NB4 (cell line): ENCODE data around the gene ZNF544.
A peak's percentile ranks its signal among the peaks of the same experiment; 100 is the strongest.
"Not testable (repeated sequence)": the region's sequence is repeated elsewhere in the genome, so short reads cannot be mapped to it uniquely, and the experiment has no call there.

Experiments used
- DNase-seq: peaks from one replicate; pipeline ENCODE4 v3.0.0; 2010; ENCODE audit warnings: low read depth
- H3K4me3 ChIP-seq: one replicate; pipeline ENCODE4 v1.5.1; 2011; ENCODE audit warnings: mild to moderate bottlenecking, low read depth, low read length, moderate library complexity
- CTCF ChIP-seq: IDR thresholded peaks from one replicate; pipeline ENCODE4 v1.5.1; 2012; ENCODE audit warnings: low read depth, low read length
- MAX ChIP-seq: IDR thresholded peaks from 2 replicates; pipeline ENCODE4 v1.6.1; 2011; ENCODE audit warnings: low read depth, low read length
- MYC ChIP-seq: IDR thresholded peaks from 2 replicates; pipeline ENCODE4 v1.6.1; 2011; ENCODE audit warnings: low read depth, low read length
- POLR2A ChIP-seq: IDR thresholded peaks from 2 replicates; pipeline ENCODE4 v1.6.1; 2011; ENCODE audit warnings: mild to moderate bottlenecking; ENCODE audit not compliant: insufficient read length; ENCODE audit errors: extremely low read depth

The ZNF544 gene

GRCh38 chr19:58304748-58305064, 76.0 kb downstream of the ZNF544 start:
- peak overlapping the region; percentile 92 for H3K4me3 ChIP-seq
- DNase-seq: no peak
- no peak for TF ChIP-seq CTCF
- TF ChIP-seq MAX: no peak

- peak; percentile 96 for DNase-seq
- H3K4me3 ChIP-seq: peak within 1 kb of the TSS; percentile 92
- no peak; the same call in 1 of the 2 replicates for TF ChIP-seq MAX
- TF ChIP-seq POLR2A: peak; percentile 87
- peak; percentile 70; the same call in 1 of the 2 replicates for TF ChIP-seq MYC
Observed at GRCh38 chr19:58305065-58305931, 76.6 kb downstream of the ZNF544 start, which contains the start of gene ERVK3-1. Gene ERVK3-1 (plus strand): TSS chr19:58305377. CDS start chr19:58312169, 6,792 bp downstream.

- TF ChIP-seq POLR2A (no peak), CTCF (no peak), MAX (no peak), MYC (no peak)
- peak overlapping the region; percentile 92 for H3K4me3 ChIP-seq
- DNase-seq: peak; percentile 36
Observed at GRCh38 chr19:58305932-58306323, 77.2 kb downstream of the ZNF544 start.

- no peak for DNase-seq
- no peak overlapping the region for H3K4me3 ChIP-seq
- TF ChIP-seq POLR2A: no peak
- no peak for TF ChIP-seq MAX
Observed at GRCh38 chr19:58307736-58308135, 79.0 kb downstream of the ZNF544 start.

GRCh38 chr19:58310685-58311084, 82.0 kb downstream of the ZNF544 start:
- H3K4me3 ChIP-seq, DNase-seq: not testable (repeated sequence)

- no peak overlapping the region for H3K4me3 ChIP-seq
- TF ChIP-seq CTCF (no peak), MAX (no peak), MYC (no peak), POLR2A (no peak)
- no peak for DNase-seq
Observed at GRCh38 chr19:58311345-58311865, 82.7 kb downstream of the ZNF544 start.
